GM12872 (cell line): ENCODE results near the gene TNRC6C.

Experiments used
- CTCF ChIP-seq: IDR thresholded peaks from 3 replicates; pipeline ENCODE4 v1.5.1; 2011; ENCODE audit warnings: low read depth, mild to moderate bottlenecking, low read length, moderate library complexity; ENCODE audit not compliant: insufficient read depth

Gene TNRC6C

GRCh38 chr17:77927777-77928518, 30.6 kb upstream of the TNRC6C start:
- TF ChIP-seq CTCF, result no peak

- no peak for TF ChIP-seq CTCF
Measured at GRCh38 chr17:77928519-77929179, 29.9 kb upstream of the TNRC6C start.

- no peak for TF ChIP-seq CTCF
Measured at GRCh38 chr17:77929180-77929564, 29.3 kb upstream of the TNRC6C start.

GRCh38 chr17:77929871-77930436, 28.5 kb upstream of the TNRC6C start:
- no peak for TF ChIP-seq CTCF

GRCh38 chr17:77930780-77931768, 27.4 kb upstream of the TNRC6C start:
- no peak for TF ChIP-seq CTCF

- no peak for TF ChIP-seq CTCF
Measured at GRCh38 chr17:77933777-77934398, 24.6 kb upstream of the TNRC6C start.
